ENCODE measurements around the gene SLBP.
"Not testable (repeated sequence)": the region's sequence is repeated elsewhere in the genome, so short reads cannot be mapped to it uniquely, and the experiment has no call there.

The SLBP gene

GRCh38 chr4:1671011-1671410 lies 41.1 kb downstream of the SLBP start:
- not testable (repeated sequence) for H3K9me3 ChIP-seq (ENCODE audit: control insufficient read depth, low read length); H3K27me3 ChIP-seq (ENCODE audit: control insufficient read depth, insufficient read depth, low read length); H3K36me3 ChIP-seq (ENCODE audit: control insufficient read depth, insufficient read depth, low read length); H3K4me1 ChIP-seq (ENCODE audit: control insufficient read depth, insufficient read depth, low read length); H3K4me3 ChIP-seq (ENCODE audit: low read length); H3K9ac ChIP-seq (ENCODE audit: low read length)

- Histone ChIP-seq H3K9ac (ENCODE audit: low read length) (no peak overlapping the region), H3K27me3 (ENCODE audit: control insufficient read depth, insufficient read depth, low read length) (peaks cover under 1% of the 10 kb centered on the region), H3K36me3 (ENCODE audit: control insufficient read depth, insufficient read depth, low read length) (no peaks in the 10 kb centered on the region), H3K9me3 (ENCODE audit: control insufficient read depth, low read length) (no peaks in the 10 kb centered on the region), H3K4me3 (ENCODE audit: low read length) (no peak overlapping the region), H3K4me1 (ENCODE audit: control insufficient read depth, insufficient read depth, low read length) (no peaks in the 10 kb centered on the region)
These were observed 41.8 kb downstream of the SLBP start for GRCh38 chr4:1670279-1670678.

GRCh38 chr4:1669850-1670249 lies 42.3 kb downstream of the SLBP start:
- no peaks in the 10 kb centered on the region for H3K27me3 ChIP-seq (ENCODE audit: control insufficient read depth, insufficient read depth, low read length)
- H3K4me3 ChIP-seq (ENCODE audit: low read length) = no peak overlapping the region
- no peaks in the 10 kb centered on the region for H3K36me3 ChIP-seq (ENCODE audit: control insufficient read depth, insufficient read depth, low read length)
- no peak overlapping the region for H3K9ac ChIP-seq (ENCODE audit: low read length)
- H3K4me1 ChIP-seq (ENCODE audit: control insufficient read depth, insufficient read depth, low read length) = no peaks in the 10 kb centered on the region
- H3K9me3 ChIP-seq (ENCODE audit: control insufficient read depth, low read length) = no peaks in the 10 kb centered on the region

GRCh38 chr4:1669270-1669669 lies 42.8 kb downstream of the SLBP start:
- H3K27me3 ChIP-seq (ENCODE audit: control insufficient read depth, insufficient read depth, low read length) = no peaks in the 10 kb centered on the region
- no peaks in the 10 kb centered on the region for H3K4me1 ChIP-seq (ENCODE audit: control insufficient read depth, insufficient read depth, low read length)
- no peak overlapping the region for H3K9ac ChIP-seq (ENCODE audit: low read length)
- no peaks in the 10 kb centered on the region for H3K9me3 ChIP-seq (ENCODE audit: control insufficient read depth, low read length)
- H3K36me3 ChIP-seq (ENCODE audit: control insufficient read depth, insufficient read depth, low read length) = no peaks in the 10 kb centered on the region
- H3K4me3 ChIP-seq (ENCODE audit: low read length) = no peak overlapping the region

- H3K36me3 ChIP-seq (ENCODE audit: control insufficient read depth, insufficient read depth, low read length) = no peaks in the 10 kb centered on the region
These were observed 43.7 kb downstream of the SLBP start for GRCh38 chr4:1668488-1668840.

GRCh38 chr4:1667273-1667672 lies 44.8 kb downstream of the SLBP start:
- Histone ChIP-seq H3K9ac (ENCODE audit: low read length) (no peak overlapping the region), H3K36me3 (ENCODE audit: control insufficient read depth, insufficient read depth, low read length) (no peaks in the 10 kb centered on the region), H3K9me3 (ENCODE audit: control insufficient read depth, low read length) (no peaks in the 10 kb centered on the region), H3K27me3 (ENCODE audit: control insufficient read depth, insufficient read depth, low read length) (no peaks in the 10 kb centered on the region), H3K4me1 (ENCODE audit: control insufficient read depth, insufficient read depth, low read length) (no peaks in the 10 kb centered on the region), H3K4me3 (ENCODE audit: low read length) (no peak overlapping the region)

More at GRCh38 chr4:1668488-1668840, 43.7 kb downstream of the SLBP start:
- Histone ChIP-seq H3K27me3 (ENCODE audit: control insufficient read depth, insufficient read depth, low read length) (no peaks in the 10 kb centered on the region), H3K4me1 (ENCODE audit: control insufficient read depth, insufficient read depth, low read length) (no peaks in the 10 kb centered on the region), H3K9ac (ENCODE audit: low read length) (no peak overlapping the region), H3K4me3 (ENCODE audit: low read length) (no peak overlapping the region), H3K9me3 (ENCODE audit: control insufficient read depth, low read length) (no peaks in the 10 kb centered on the region)

GRCh38 chr4:1666391-1666790 lies 45.7 kb downstream of the SLBP start:
- Histone ChIP-seq H3K4me1 (ENCODE audit: control insufficient read depth, insufficient read depth, low read length) (no peaks in the 10 kb centered on the region), H3K36me3 (ENCODE audit: control insufficient read depth, insufficient read depth, low read length) (no peaks in the 10 kb centered on the region), H3K9me3 (ENCODE audit: control insufficient read depth, low read length) (no peaks in the 10 kb centered on the region), H3K27me3 (ENCODE audit: control insufficient read depth, insufficient read depth, low read length) (no peaks in the 10 kb centered on the region), H3K9ac (ENCODE audit: low read length) (no peak overlapping the region), H3K4me3 (ENCODE audit: low read length) (no peak overlapping the region)

- H3K9ac ChIP-seq (ENCODE audit: low read length) = no peak overlapping the region
- no peaks in the 10 kb centered on the region for H3K27me3 ChIP-seq (ENCODE audit: control insufficient read depth, insufficient read depth, low read length)
- no peaks in the 10 kb centered on the region for H3K36me3 ChIP-seq (ENCODE audit: control insufficient read depth, insufficient read depth, low read length)
- H3K9me3 ChIP-seq (ENCODE audit: control insufficient read depth, low read length) = no peaks in the 10 kb centered on the region
- no peaks in the 10 kb centered on the region for H3K4me1 ChIP-seq (ENCODE audit: control insufficient read depth, insufficient read depth, low read length)
- H3K4me3 ChIP-seq (ENCODE audit: low read length) = no peak overlapping the region
These were observed 48.0 kb downstream of the SLBP start for GRCh38 chr4:1664141-1664540.

GRCh38 chr4:1663549-1663948 lies 48.6 kb downstream of the SLBP start:
- Histone ChIP-seq H3K9ac (ENCODE audit: low read length) (no peak overlapping the region), H3K36me3 (ENCODE audit: control insufficient read depth, insufficient read depth, low read length) (no peaks in the 10 kb centered on the region), H3K4me3 (ENCODE audit: low read length) (no peak overlapping the region), H3K4me1 (ENCODE audit: control insufficient read depth, insufficient read depth, low read length) (no peaks in the 10 kb centered on the region), H3K9me3 (ENCODE audit: control insufficient read depth, low read length) (no peaks in the 10 kb centered on the region), H3K27me3 (ENCODE audit: control insufficient read depth, insufficient read depth, low read length) (no peaks in the 10 kb centered on the region)

GRCh38 chr4:1661695-1662094 lies 50.4 kb downstream of the SLBP start:
- Histone ChIP-seq H3K27me3 (ENCODE audit: control insufficient read depth, insufficient read depth, low read length) (no peaks in the 10 kb centered on the region), H3K4me1 (ENCODE audit: control insufficient read depth, insufficient read depth, low read length) (no peaks in the 10 kb centered on the region), H3K9ac (ENCODE audit: low read length) (no peak overlapping the region), H3K9me3 (ENCODE audit: control insufficient read depth, low read length) (no peaks in the 10 kb centered on the region), H3K4me3 (ENCODE audit: low read length) (no peak overlapping the region), H3K36me3 (ENCODE audit: control insufficient read depth, insufficient read depth, low read length) (no peaks in the 10 kb centered on the region)

GRCh38 chr4:1660948-1661677 lies 51.0 kb downstream of the SLBP start:
- H3K4me3 ChIP-seq (ENCODE audit: low read length) = no peak overlapping the region
- no peaks in the 10 kb centered on the region for H3K4me1 ChIP-seq (ENCODE audit: control insufficient read depth, insufficient read depth, low read length)
- no peaks in the 10 kb centered on the region for H3K27me3 ChIP-seq (ENCODE audit: control insufficient read depth, insufficient read depth, low read length)
- H3K9me3 ChIP-seq (ENCODE audit: control insufficient read depth, low read length) = no peaks in the 10 kb centered on the region
- H3K9ac ChIP-seq (ENCODE audit: low read length) = no peak overlapping the region
- H3K36me3 ChIP-seq (ENCODE audit: control insufficient read depth, insufficient read depth, low read length) = no peaks in the 10 kb centered on the region

GRCh38 chr4:1659104-1660043 lies 52.7 kb downstream of the SLBP start:
- H3K4me3 ChIP-seq (ENCODE audit: low read length) = no peak overlapping the region
- no peaks in the 10 kb centered on the region for H3K9me3 ChIP-seq (ENCODE audit: control insufficient read depth, low read length)
- H3K9ac ChIP-seq (ENCODE audit: low read length) = no peak overlapping the region
- no peaks in the 10 kb centered on the region for H3K36me3 ChIP-seq (ENCODE audit: control insufficient read depth, insufficient read depth, low read length)
- no peaks in the 10 kb centered on the region for H3K4me1 ChIP-seq (ENCODE audit: control insufficient read depth, insufficient read depth, low read length)
- no peaks in the 10 kb centered on the region for H3K27me3 ChIP-seq (ENCODE audit: control insufficient read depth, insufficient read depth, low read length)

Data from mucosa of stomach (tissue), 1 donor.